ENCODE results near the gene CDC34. TPM values are rescaled to one million over a fixed set of nuclear protein-coding genes. Genes with fewer than 3 reads are reported as not detected.

Gene CDC34
- total and polyA plus RNA-seq, 9 of the 15 experiments (the other 6 are each of a cell fraction or from before 2014, with no cell fraction given): 0.80 to 203 (median 65.5) TPM

DNA sequence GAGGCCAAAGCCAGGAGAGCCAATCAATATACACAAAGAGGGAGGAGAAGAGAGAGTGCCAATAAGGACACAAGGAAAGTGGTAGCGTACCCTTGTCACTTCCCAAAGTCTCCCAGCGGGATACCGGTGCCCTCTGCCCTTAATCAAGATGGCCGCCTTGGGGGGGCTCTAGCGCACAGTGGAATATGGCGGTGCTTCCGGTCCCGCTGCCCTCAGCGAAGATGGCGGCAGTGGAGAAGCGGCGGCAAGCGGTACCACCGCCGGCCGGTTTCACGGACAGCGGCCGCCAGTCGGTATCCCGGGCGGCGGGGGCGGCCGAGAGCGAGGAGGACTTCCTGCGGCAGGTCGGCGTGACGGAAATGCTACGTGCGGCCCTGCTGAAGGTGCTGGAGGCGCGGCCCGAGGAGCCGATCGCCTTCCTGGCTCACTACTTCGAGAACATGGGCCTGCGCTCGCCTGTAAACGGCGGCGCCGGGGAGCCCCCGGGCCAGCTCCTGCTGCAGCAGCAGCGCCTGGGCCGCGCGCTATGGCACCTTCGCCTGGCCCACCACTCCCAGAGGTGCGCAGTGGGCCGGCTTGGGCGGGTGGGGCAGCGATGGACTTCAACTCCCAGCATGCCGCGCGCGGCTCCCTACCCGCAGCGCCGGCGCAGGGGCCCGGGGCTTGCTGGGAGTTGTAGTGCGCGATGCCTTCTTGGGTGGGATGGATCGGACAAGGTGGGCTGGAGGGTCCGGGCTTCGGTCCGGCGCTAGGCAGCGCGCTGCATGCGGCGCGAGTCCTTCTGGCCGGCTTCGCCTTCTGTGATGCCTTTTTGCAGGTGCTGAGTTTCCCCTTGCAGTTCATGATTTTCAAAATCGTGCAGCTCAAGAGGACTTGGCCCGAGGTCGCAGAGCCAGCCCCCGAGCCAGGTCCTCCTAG is 24.0 kb upstream of the CDC34 start, which contains the start of gene TPGS1 (continued):
- no peak for TF ChIP-seq PBX2 (CRISPR knock-in tag; IDR thresholded peaks at IDR 0.05; ENCODE audit: low read depth)
- TF ChIP-seq PBX2 (tag; conservative IDR thresholded peaks at IDR 0.05; ENCODE audit: low read depth): peak; percentile 29; the same call in 1 of the 2 replicates
- no peak for TF ChIP-seq KDM1A (IDR thresholded peaks at IDR 0.05)
- no peak for TF ChIP-seq ZNF696 (CRISPR knock-in tag; conservative IDR thresholded peaks at IDR 0.05)
- no peak for TF ChIP-seq NR1H2 (CRISPR knock-in tag; IDR thresholded peaks at IDR 0.05)
- TF ChIP-seq YBX1 (IDR thresholded peaks at IDR 0.05): no peak
- TF ChIP-seq ZNF561 (CRISPR knock-in tag; conservative IDR thresholded peaks at IDR 0.05): no peak
- TF ChIP-seq FUS (optimal IDR thresholded peaks at IDR 0.05; ENCODE audit: low read depth, low read length): no peak
- TF ChIP-seq, protein P1, sequence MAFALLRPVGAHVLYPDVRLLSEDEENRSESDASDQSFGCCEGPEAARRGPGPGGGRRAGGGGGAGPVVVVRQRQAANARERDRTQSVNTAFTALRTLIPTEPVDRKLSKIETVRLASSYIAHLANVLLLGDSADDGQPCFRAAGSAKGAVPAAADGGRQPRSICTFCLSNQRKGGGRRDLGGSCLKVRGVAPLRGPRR (CRISPR knock-in tag; IDR thresholded peaks at IDR 0.05): no peak
- no peak for TF ChIP-seq MIER1 (IDR thresholded peaks at IDR 0.05; ENCODE audit: low read depth)
- no peak for TF ChIP-seq KDM4B (IDR thresholded peaks at IDR 0.05; ENCODE audit: borderline replicate concordance in 2 of 2, low read depth in 1 of 2)
- no peak for TF ChIP-seq ZNF445 (CRISPR knock-in tag; IDR thresholded peaks at IDR 0.05; ENCODE audit: low read depth)
- no peak for TF ChIP-seq NCOA2 (IDR thresholded peaks at IDR 0.05; ENCODE audit: partially characterized antibody in 2 of 2)
- TF ChIP-seq ZMIZ1 (IDR thresholded peaks at IDR 0.05; ENCODE audit: low read depth in 2 of 2, low read length in 2 of 2): 0 out of 4 replicates have a peak, but pooled peaks of 1 of the 2 experiments have one; percentile 21
- TF ChIP-seq, protein P2, sequence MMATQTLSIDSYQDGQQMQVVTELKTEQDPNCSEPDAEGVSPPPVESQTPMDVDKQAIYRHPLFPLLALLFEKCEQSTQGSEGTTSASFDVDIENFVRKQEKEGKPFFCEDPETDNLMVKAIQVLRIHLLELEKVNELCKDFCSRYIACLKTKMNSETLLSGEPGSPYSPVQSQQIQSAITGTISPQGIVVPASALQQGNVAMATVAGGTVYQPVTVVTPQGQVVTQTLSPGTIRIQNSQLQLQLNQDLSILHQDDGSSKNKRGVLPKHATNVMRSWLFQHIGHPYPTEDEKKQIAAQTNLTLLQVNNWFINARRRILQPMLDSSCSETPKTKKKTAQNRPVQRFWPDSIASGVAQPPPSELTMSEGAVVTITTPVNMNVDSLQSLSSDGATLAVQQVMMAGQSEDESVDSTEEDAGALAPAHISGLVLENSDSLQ (IDR thresholded peaks at IDR 0.05): no peak
- TF ChIP-seq POLR2G (IDR thresholded peaks at IDR 0.05; ENCODE audit: low read depth, low read length): peak; percentile 93

Measured in K562 (cell line).